IPS DF 19.7 (cell line): ENCODE measurements around the gene CTPS1.
A peak's percentile ranks its signal among the peaks of the same experiment; 100 is the strongest.

Experiments used
- DNase-seq: peaks from one replicate; pipeline ENCODE4 v3.0.0-alpha.2; 2013; ENCODE audit warnings: low read depth, low spot score

Gene CTPS1

GRCh38 chr1:40979241-40980067 lies at the start of gene CTPS1:
Gene CTPS1 (plus strand): TSS chr1:40979696. CDS start chr1:40983291, 3,595 bp downstream.
- DNase-seq = peak; percentile 74

- no peak for DNase-seq
Observed at GRCh38 chr1:40930174-40930964, 49.1 kb upstream of the CTPS1 start.

GRCh38 chr1:40931601-40932000 lies 47.9 kb upstream of the CTPS1 start:
- DNase-seq = no peak

- no peak for DNase-seq
Observed at GRCh38 chr1:40932006-40932405, 47.5 kb upstream of the CTPS1 start.

DNA sequence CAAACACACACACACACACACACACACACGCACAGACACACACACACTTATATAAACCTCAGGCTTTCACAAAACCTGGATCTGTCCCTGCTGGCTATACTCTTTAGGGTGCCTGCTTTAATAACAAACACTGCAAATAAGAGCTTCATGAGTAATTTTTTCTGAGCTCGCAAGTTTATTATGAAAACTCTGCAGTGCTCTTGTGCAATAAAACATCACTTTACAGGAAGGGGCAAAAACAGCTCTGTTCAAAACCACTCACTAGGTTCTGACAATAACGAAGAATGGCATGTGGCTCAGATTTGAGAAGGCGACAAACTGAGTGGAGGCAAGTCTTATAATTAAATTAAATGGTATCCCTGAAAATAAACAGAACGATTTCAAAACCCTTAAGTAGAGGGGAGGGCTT lies 42.6 kb upstream of the CTPS1 start:
- no peak for DNase-seq

GRCh38 chr1:40938393-40938792 lies 41.1 kb upstream of the CTPS1 start:
- DNase-seq = no peak

GRCh38 chr1:40939320-40940059 lies 40.0 kb upstream of the CTPS1 start:
- no peak for DNase-seq

GRCh38 chr1:40944326-40944725 lies 35.2 kb upstream of the CTPS1 start:
- no peak for DNase-seq

- no peak for DNase-seq
Observed at GRCh38 chr1:40944841-40945430, 34.6 kb upstream of the CTPS1 start.

- DNase-seq = no peak
Observed at GRCh38 chr1:40945491-40945973, 34.0 kb upstream of the CTPS1 start.

- DNase-seq = no peak
Observed at GRCh38 chr1:40948741-40949443, 30.6 kb upstream of the CTPS1 start.

GRCh38 chr1:40949563-40949962 lies 29.9 kb upstream of the CTPS1 start:
- DNase-seq = no peak

DNA sequence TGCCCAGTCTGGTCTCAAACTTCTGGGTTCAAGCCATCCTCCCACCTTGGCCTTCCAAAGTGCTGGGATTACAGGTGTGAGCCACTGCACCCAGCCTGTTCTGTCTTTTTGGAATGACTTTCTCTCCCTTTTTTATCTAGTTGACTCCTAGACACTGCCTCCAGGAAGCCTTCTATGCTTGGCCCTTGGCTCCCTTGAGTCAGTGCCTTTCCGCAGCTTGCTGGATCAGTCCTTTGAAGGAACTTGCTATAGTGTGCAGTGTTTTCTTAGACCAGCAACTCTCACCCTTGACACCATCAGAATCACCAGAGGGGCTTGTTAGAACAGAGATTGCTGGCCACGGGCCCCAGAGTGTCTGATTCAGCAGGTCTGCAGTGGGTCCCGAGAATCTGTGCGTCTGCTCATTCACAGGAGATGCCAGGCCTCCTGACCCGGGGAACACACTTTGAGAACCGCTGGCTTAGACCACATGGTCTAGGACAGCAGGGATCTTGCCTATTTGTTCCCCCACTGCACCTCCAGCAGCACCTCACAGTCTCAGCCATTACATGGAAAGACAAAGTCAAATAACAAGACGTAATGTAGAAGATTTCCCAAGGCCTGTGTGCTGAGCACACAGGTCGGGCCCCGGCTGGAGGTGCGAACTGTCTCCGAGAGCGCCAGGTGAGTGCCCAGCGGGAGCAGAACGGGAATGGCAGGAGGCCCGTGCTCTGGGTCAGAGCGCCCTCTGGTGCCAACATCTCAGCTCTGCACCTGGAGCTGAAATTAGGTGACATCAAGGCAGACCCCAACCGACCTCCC lies 27.4 kb upstream of the CTPS1 start:
- no peak for DNase-seq

DNA sequence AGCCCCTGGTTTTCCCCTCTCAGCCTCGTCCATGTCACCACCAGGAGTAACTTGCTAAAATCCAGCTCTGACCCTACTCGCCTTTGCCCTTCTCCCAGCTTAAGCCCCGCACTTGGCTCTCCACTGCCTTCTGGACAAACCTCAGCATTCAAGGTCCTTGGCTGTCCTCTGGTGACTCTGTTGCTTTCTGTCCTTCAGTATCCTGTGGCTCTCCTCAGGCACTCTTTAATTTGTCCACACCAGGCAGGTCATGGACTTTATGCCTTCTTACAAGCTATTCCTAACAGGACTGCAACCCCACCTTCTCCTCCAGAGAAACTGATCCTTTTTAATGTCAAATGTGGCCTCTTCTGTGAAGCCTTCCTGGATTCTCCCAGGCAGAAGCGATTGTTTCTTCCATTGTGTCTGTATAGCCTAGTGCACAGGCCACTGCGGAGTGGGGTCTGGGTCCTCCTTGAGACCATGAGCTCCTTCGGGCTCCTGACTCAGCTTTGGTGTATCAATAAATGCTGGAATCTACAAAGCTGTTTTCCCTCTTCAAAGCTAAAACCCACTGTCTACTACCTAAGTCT lies 26.7 kb upstream of the CTPS1 start:
- no peak for DNase-seq

DNA sequence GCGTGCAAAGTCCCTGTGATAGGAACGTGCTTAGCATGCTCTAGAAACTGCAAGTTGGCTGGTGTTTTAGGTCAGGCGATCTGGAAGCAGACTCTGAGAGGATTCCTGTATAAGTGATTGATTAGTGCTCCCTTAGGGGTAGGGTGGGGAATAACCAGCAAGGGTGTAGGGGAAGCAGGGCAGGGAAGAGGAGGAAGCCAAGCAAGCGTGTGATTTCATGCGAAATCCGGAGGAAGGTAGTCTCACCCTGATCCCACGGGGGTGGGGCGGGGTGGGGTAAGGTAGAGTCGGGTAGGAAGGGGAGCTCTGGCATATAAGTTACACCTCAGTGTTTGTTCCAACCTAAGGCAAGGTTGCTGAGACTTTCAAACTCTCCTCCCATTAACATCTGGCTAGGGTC lies 24.9 kb upstream of the CTPS1 start:
- DNase-seq = no peak

GRCh38 chr1:40955266-40955665 lies 24.2 kb upstream of the CTPS1 start:
- DNase-seq = no peak

GRCh38 chr1:40956407-40956806 lies 23.1 kb upstream of the CTPS1 start:
- DNase-seq = no peak

- DNase-seq = no peak
Observed at GRCh38 chr1:40958210-40958609, 21.3 kb upstream of the CTPS1 start.

- DNase-seq = no peak
Observed at GRCh38 chr1:40965531-40965930, 14.0 kb upstream of the CTPS1 start.

DNA sequence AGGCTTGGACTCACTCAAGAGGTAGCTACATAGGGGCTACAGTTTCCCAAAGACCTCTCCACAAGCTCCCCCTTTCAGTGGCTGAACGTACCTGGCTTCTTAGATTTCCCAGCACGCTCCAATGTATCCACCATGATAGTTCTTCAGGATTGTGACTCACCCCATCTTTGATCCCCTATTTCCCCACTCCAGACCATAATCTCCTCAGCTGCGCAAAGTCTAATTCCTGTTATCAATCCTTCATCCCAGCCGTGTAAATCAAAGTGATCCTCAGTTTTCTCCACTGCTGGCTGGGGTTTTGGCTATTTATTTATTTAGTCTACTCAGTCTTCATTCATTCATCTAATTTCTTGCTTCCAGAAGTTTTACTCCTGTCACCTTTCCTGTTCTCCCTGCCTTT lies 13.1 kb upstream of the CTPS1 start:
- no peak for DNase-seq
